Measurements from ENCODE around the gene XPNPEP1. TPM values are rescaled to one million over a fixed set of nuclear protein-coding genes. Genes with fewer than 3 reads are reported as not detected.

The XPNPEP1 gene
- total and polyA plus RNA-seq, 2 of the 4 experiments (the other 2 are of a cell fraction): 164 to 311 TPM

GRCh38 chr10:109819807-109820206 is 103.5 kb downstream of the XPNPEP1 start:
- in situ Hi-C loops (cut with MboI; ENCODE audit: low sequenced_read_pairs) (no loop called here), dilution Hi-C loops (cut with HindIII; ENCODE audit: low sequenced_read_pairs, unreplicated experiment) (no loop called here), intact Hi-C loops (cut with micrococcal nuclease) (no loop called here)
- Histone ChIP-seq H3K4me2 (ENCODE audit: low read depth, low read length) (no peak overlapping the region), H2AK9ac (replicated peaks; ENCODE audit: low read depth, low read length, poor library complexity) (no peak overlapping the region), H3K18ac (ENCODE audit: low read depth, low read length) (no peak overlapping the region), H3K9me1 (ENCODE audit: insufficient read depth, low read length) (no peaks in the 10 kb centered on the region), H3K4ac (ENCODE audit: low read depth, low read length) (no peak overlapping the region), H4K8ac (ENCODE audit: low read depth in 2 of 2, low read length in 2 of 2) (no peak overlapping the region), H3K9ac (ENCODE audit: low read depth, low read length) (no peak overlapping the region), H3K27ac (ENCODE audit: insufficient read depth, low read length) (no peak overlapping the region), H3K79me1 (ENCODE audit: low read depth in 1 of 2, low read length in 2 of 2) (no peaks in the 10 kb centered on the region), H4K5ac (ENCODE audit: low read depth, low read length) (no peak overlapping the region), H3K4me3 (ENCODE audit: insufficient read depth, low read depth, low read length) (no peak overlapping the region), H2BK120ac (ENCODE audit: low read depth, low read length) (no peak overlapping the region), H2BK5ac (ENCODE audit: low read depth, low read length, poor library complexity, severe bottlenecking) (no peak overlapping the region), H2AK5ac (ENCODE audit: low read depth, low read length) (no peak overlapping the region), H3K56ac (ENCODE audit: extremely low read depth, insufficient read depth, low read length) (no peak overlapping the region), H2BK15ac (ENCODE audit: low read depth, low read length) (no peak overlapping the region), H4K20me1 (ENCODE audit: insufficient read depth, low read length) (no peaks in the 10 kb centered on the region), H3K4me1 (ENCODE audit: control insufficient read depth, insufficient read depth, low read length) (no peaks in the 10 kb centered on the region), H4K91ac (ENCODE audit: insufficient read depth, low read depth, low read length) (no peak overlapping the region), H3K23ac (ENCODE audit: low read depth, low read length) (no peak overlapping the region), H3K36me3 (ENCODE audit: control insufficient read depth, insufficient read depth, low read length) (no peaks in the 10 kb centered on the region), H2AFZ (replicated peaks; ENCODE audit: low read length, poor library complexity) (no peak overlapping the region), H3K14ac (replicated peaks; ENCODE audit: low read depth, low read length) (no peak overlapping the region), H3K9me3 (ENCODE audit: control insufficient read depth, insufficient read depth, low read length) (no peaks in the 10 kb centered on the region), H2BK20ac (ENCODE audit: low read depth, low read length) (no peak overlapping the region), H3K27me3 (ENCODE audit: control insufficient read depth, insufficient read depth, low read length) (no peaks in the 10 kb centered on the region)
- no TSS peak for BruUV-seq (replicated peaks)
- no peak for TF ChIP-seq ELK1 (IDR thresholded peaks at IDR 0.05; ENCODE audit: borderline replicate concordance, low read depth, low read length)
- no peak for TF ChIP-seq NFE2L2 (IDR thresholded peaks at IDR 0.05; ENCODE audit: low read depth, low read length)
- no peak for TF ChIP-seq RAD21 (IDR thresholded peaks at IDR 0.05; ENCODE audit: low read length)
- TF ChIP-seq CTCF (conservative IDR thresholded peaks at IDR 0.05; ENCODE audit: low read depth, low read length): no peak
- TF ChIP-seq CHD1 (IDR thresholded peaks at IDR 0.05; ENCODE audit: low read depth, low read length): no peak
- no peak for TF ChIP-seq MXI1 (IDR thresholded peaks at IDR 0.05; ENCODE audit: borderline replicate concordance, low read depth, low read length)
- TF ChIP-seq SMC3 (IDR thresholded peaks at IDR 0.05; ENCODE audit: low read depth, low read length): no peak
- no peak for TF ChIP-seq RFX5 (IDR thresholded peaks at IDR 0.05; ENCODE audit: low read depth, low read length)
- TF ChIP-seq CEBPB (IDR thresholded peaks at IDR 0.05; ENCODE audit: low read depth, low read length): no peak
- TF ChIP-seq, protein P1, sequence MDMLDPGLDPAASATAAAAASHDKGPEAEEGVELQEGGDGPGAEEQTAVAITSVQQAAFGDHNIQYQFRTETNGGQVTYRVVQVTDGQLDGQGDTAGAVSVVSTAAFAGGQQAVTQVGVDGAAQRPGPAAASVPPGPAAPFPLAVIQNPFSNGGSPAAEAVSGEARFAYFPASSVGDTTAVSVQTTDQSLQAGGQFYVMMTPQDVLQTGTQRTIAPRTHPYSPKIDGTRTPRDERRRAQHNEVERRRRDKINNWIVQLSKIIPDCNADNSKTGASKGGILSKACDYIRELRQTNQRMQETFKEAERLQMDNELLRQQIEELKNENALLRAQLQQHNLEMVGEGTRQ (IDR thresholded peaks at IDR 0.05; ENCODE audit: low read depth, low read length): no peak
- no peak for TF ChIP-seq FOS (IDR thresholded peaks at IDR 0.05; ENCODE audit: low read depth, low read length)
- no peak for TF ChIP-seq RCOR1 (IDR thresholded peaks at IDR 0.05; ENCODE audit: insufficient replicate concordance, low read length)
- TF ChIP-seq MAFK (IDR thresholded peaks at IDR 0.05; ENCODE audit: low read depth, low read length): no peak
- TF ChIP-seq POLR2A (IDR thresholded peaks at IDR 0.05; ENCODE audit: low read depth, low read length): no peak
- TF ChIP-seq MAZ (IDR thresholded peaks at IDR 0.05; ENCODE audit: borderline replicate concordance, low read depth, low read length): no peak
- no peak for TF ChIP-seq BHLHE40 (IDR thresholded peaks at IDR 0.05; ENCODE audit: low read depth, low read length)
- no CpG with 5 or more reads among the region's 3 CpGs for WGBS, 2 experiments (ENCODE audit: extremely low coverage in 2 of 2, insufficient read length in 1 of 2)
- DNase-seq (no peak), ATAC-seq (ENCODE audit: low read depth) (no peak)
- CTCF ChIA-PET: no interaction called here
- POLR2A ChIA-PET (ENCODE audit: unreplicated experiment): no interaction called here

All from IMR-90 (cell line).